ENCODE measurements around the gene GRK1.

The GRK1 gene

GRCh38 chr13:113642563-113642962, 24.5 kb upstream of the GRK1 start:
- Histone ChIP-seq H3K4me1 (ENCODE audit: control insufficient read depth, insufficient read depth, low read length, poor library complexity, severe bottlenecking) (no peaks in the 10 kb centered on the region), H3K9me3 (ENCODE audit: control insufficient read depth, low read length) (no peaks in the 10 kb centered on the region), H3K36me3 (ENCODE audit: control insufficient read depth, insufficient read depth, low read length) (peaks cover 51% of the 10 kb centered on the region), H3K27ac (ENCODE audit: low read depth, low read length, severe bottlenecking) (no peak overlapping the region), H3K4me3 (ENCODE audit: extremely low read depth, insufficient read depth, low read length, poor library complexity, severe bottlenecking) (no peak overlapping the region)
- WGBS, 2 experiments (ENCODE audit: insufficient coverage in 2 of 2), result no CpG with 5 or more reads among the region's 2 CpGs

- H3K9me3 ChIP-seq (ENCODE audit: control insufficient read depth, low read length), result no peaks in the 10 kb centered on the region
- no peak overlapping the region for H3K27ac ChIP-seq (ENCODE audit: low read depth, low read length, severe bottlenecking)
- H3K4me1 ChIP-seq (ENCODE audit: control insufficient read depth, insufficient read depth, low read length, poor library complexity, severe bottlenecking), result no peaks in the 10 kb centered on the region
- H3K4me3 ChIP-seq (ENCODE audit: extremely low read depth, insufficient read depth, low read length, poor library complexity, severe bottlenecking), result no peak overlapping the region
- H3K36me3 ChIP-seq (ENCODE audit: control insufficient read depth, insufficient read depth, low read length), result peaks cover 41% of the 10 kb centered on the region
- WGBS, 2 experiments (ENCODE audit: insufficient coverage in 2 of 2), result 100% methylated on average over 3 of the region's 5 CpGs
These were observed 23.4 kb upstream of the GRK1 start for GRCh38 chr13:113643593-113643992.

- WGBS, 2 experiments (ENCODE audit: insufficient coverage in 2 of 2), result no CpG with 5 or more reads among the region's 1 CpG
- Histone ChIP-seq H3K4me3 (ENCODE audit: extremely low read depth, insufficient read depth, low read length, poor library complexity, severe bottlenecking) (no peak overlapping the region), H3K4me1 (ENCODE audit: control insufficient read depth, insufficient read depth, low read length, poor library complexity, severe bottlenecking) (no peaks in the 10 kb centered on the region), H3K9me3 (ENCODE audit: control insufficient read depth, low read length) (no peaks in the 10 kb centered on the region), H3K36me3 (ENCODE audit: control insufficient read depth, insufficient read depth, low read length) (peaks cover 32% of the 10 kb centered on the region), H3K27ac (ENCODE audit: low read depth, low read length, severe bottlenecking) (no peak overlapping the region)
These were observed 22.2 kb upstream of the GRK1 start for GRCh38 chr13:113644800-113645199.

GRCh38 chr13:113645329-113645728, 21.7 kb upstream of the GRK1 start:
- no peaks in the 10 kb centered on the region for H3K9me3 ChIP-seq (ENCODE audit: control insufficient read depth, low read length)
- H3K4me1 ChIP-seq (ENCODE audit: control insufficient read depth, insufficient read depth, low read length, poor library complexity, severe bottlenecking), result no peaks in the 10 kb centered on the region
- no peak overlapping the region for H3K4me3 ChIP-seq (ENCODE audit: extremely low read depth, insufficient read depth, low read length, poor library complexity, severe bottlenecking)
- 91 to 99% methylated on average over 6 to 7 of the region's 9 CpGs for WGBS, 2 experiments (ENCODE audit: insufficient coverage in 2 of 2)
- H3K36me3 ChIP-seq (ENCODE audit: control insufficient read depth, insufficient read depth, low read length), result peaks cover 27% of the 10 kb centered on the region
- no peak overlapping the region for H3K27ac ChIP-seq (ENCODE audit: low read depth, low read length, severe bottlenecking)

DNA sequence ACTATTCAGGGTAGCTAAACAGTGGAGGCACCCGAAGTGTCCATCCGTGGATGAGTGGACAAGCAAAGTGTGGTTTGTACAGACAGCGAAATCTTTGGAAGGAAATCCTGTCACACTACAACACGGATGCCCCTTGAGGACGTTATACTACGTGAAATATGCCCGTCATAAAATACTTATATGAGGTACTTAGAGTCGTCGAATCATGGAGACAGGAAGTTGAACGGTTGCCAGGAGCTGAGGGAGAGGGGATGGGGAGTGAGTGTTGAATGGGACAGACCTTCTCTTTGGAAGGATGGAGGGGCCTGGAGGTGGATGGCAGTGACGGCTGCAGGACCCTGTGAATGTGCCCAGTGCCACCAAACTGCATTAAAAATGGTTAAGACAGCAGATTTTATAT, 20.6 kb upstream of the GRK1 start:
- Histone ChIP-seq H3K9me3 (ENCODE audit: control insufficient read depth, low read length) (no peaks in the 10 kb centered on the region), H3K4me3 (ENCODE audit: extremely low read depth, insufficient read depth, low read length, poor library complexity, severe bottlenecking) (no peak overlapping the region), H3K36me3 (ENCODE audit: control insufficient read depth, insufficient read depth, low read length) (peaks cover 19% of the 10 kb centered on the region), H3K4me1 (ENCODE audit: control insufficient read depth, insufficient read depth, low read length, poor library complexity, severe bottlenecking) (no peaks in the 10 kb centered on the region), H3K27ac (ENCODE audit: low read depth, low read length, severe bottlenecking) (no peak overlapping the region)
- WGBS, 2 experiments (ENCODE audit: insufficient coverage in 2 of 2), result 89 to 91% methylated on average over 10 of the region's 11 CpGs

- H3K36me3 ChIP-seq (ENCODE audit: control insufficient read depth, insufficient read depth, low read length), result peaks cover 14% of the 10 kb centered on the region
- H3K9me3 ChIP-seq (ENCODE audit: control insufficient read depth, low read length), result no peaks in the 10 kb centered on the region
- H3K27ac ChIP-seq (ENCODE audit: low read depth, low read length, severe bottlenecking), result no peak overlapping the region
- WGBS, 2 experiments (ENCODE audit: insufficient coverage in 2 of 2), result 95 to 99% methylated on average over 7 to 9 of the region's 10 CpGs
- no peaks in the 10 kb centered on the region for H3K4me1 ChIP-seq (ENCODE audit: control insufficient read depth, insufficient read depth, low read length, poor library complexity, severe bottlenecking)
- no peak overlapping the region for H3K4me3 ChIP-seq (ENCODE audit: extremely low read depth, insufficient read depth, low read length, poor library complexity, severe bottlenecking)
These were observed 20.1 kb upstream of the GRK1 start for GRCh38 chr13:113646921-113647340.

DNA sequence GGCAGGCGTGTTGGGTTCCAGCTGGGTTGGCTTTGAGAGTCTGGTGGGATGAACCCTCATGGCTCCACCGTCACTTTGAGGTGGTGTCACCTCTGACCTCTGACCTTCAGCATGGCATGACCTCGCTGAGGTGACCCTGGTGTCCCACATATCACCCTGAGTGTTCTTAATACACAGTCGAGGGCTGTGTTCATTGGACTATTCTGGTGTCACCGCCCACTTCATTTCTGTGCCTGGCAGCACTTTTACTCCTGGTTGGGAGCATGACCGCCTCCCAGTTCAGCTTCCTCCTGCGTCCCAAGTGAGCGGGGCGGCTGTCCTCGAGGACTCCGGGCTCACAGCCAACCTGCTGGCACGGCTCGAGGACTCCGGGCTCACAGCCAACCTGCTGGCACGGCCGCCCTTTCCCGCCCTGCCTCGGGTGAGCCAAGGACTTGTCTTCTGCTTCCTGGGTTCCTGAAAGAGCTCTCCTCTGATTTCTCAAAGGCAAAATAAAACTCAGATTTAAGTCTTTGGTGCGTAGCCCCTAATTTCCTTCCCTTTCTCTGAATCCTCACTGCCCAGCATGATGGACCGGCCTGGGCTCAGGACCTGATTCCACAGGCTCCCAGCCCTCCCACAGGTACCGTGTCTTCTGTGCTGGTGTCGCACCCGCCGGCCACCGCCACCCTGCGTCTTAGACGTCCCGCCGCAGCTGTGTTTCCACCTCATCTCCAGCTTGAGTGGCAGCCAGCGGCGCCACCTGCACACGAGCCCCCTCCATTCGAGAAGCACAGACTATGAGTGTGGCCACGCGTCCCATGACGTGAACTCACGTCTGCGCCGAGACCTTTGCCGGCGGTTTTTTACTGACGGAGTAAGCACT, 19.4 kb upstream of the GRK1 start:
- H3K4me1 ChIP-seq (ENCODE audit: control insufficient read depth, insufficient read depth, low read length, poor library complexity, severe bottlenecking), result no peaks in the 10 kb centered on the region
- H3K4me3 ChIP-seq (ENCODE audit: extremely low read depth, insufficient read depth, low read length, poor library complexity, severe bottlenecking), result no peak overlapping the region
- peaks cover 7% of the 10 kb centered on the region for H3K36me3 ChIP-seq (ENCODE audit: control insufficient read depth, insufficient read depth, low read length)
- H3K9me3 ChIP-seq (ENCODE audit: control insufficient read depth, low read length), result no peaks in the 10 kb centered on the region
- WGBS, 2 experiments (ENCODE audit: insufficient coverage in 2 of 2), result 94 to 96% methylated on average over 39 to 42 of the region's 42 CpGs
- H3K27ac ChIP-seq (ENCODE audit: low read depth, low read length, severe bottlenecking), result no peak overlapping the region

- Histone ChIP-seq H3K4me3 (ENCODE audit: extremely low read depth, insufficient read depth, low read length, poor library complexity, severe bottlenecking) (no peak overlapping the region), H3K9me3 (ENCODE audit: control insufficient read depth, low read length) (no peaks in the 10 kb centered on the region), H3K4me1 (ENCODE audit: control insufficient read depth, insufficient read depth, low read length, poor library complexity, severe bottlenecking) (no peaks in the 10 kb centered on the region), H3K36me3 (ENCODE audit: control insufficient read depth, insufficient read depth, low read length) (peaks cover 3% of the 10 kb centered on the region), H3K27ac (ENCODE audit: low read depth, low read length, severe bottlenecking) (no peak overlapping the region)
- 86 to 93% methylated on average over 10 to 11 of the region's 13 CpGs for WGBS, 2 experiments (ENCODE audit: insufficient coverage in 2 of 2)
These were observed 18.8 kb upstream of the GRK1 start for GRCh38 chr13:113648216-113648610.

DNA sequence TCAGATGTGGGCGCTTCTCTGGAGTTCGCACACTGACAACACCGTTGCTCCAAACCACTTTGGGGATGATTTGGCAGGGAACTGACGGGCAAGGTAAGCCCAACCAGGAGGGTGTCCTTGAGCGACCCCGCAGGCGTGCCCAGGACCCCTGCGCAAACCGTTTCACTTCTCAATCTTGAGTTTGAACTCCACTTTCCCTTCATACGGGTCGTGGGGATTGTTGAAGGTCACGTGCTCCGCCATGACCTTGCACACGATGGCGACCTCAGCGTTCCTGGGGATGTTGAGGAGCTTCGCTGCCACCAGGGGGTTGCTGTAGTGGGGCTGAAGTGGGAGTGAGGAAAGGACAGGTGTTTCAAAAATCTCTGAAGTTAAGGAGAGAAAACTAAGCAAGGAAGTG, 17.8 kb upstream of the GRK1 start:
- Histone ChIP-seq H3K36me3 (ENCODE audit: control insufficient read depth, insufficient read depth, low read length) (peaks cover 3% of the 10 kb centered on the region), H3K27ac (ENCODE audit: low read depth, low read length, severe bottlenecking) (no peak overlapping the region), H3K4me3 (ENCODE audit: extremely low read depth, insufficient read depth, low read length, poor library complexity, severe bottlenecking) (no peak overlapping the region), H3K9me3 (ENCODE audit: control insufficient read depth, low read length) (no peaks in the 10 kb centered on the region), H3K4me1 (ENCODE audit: control insufficient read depth, insufficient read depth, low read length, poor library complexity, severe bottlenecking) (no peaks in the 10 kb centered on the region)
- WGBS, 2 experiments (ENCODE audit: insufficient coverage in 2 of 2), result 92 to 95% methylated on average over 15 to 17 of the region's 17 CpGs

DNA sequence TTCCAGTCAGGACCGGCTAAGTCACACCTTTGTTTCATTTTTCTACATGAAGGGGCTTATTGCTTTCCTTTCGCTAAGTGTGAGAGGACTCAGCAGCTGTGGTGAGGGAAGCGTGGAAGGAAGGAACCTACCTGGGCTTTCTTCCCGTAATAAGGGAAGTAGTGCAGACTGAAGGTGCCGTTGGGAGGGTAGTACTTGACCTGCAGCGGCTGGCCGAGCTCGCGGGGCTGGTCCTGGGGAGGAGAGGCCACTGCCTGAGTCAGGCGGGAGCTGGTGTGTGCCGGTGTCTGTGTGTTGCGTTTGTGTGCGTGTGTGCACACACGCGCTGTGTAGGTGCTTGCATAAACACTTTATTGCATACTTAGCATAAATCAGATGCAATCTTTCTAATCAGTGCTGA, 16.7 kb upstream of the GRK1 start:
- no peak overlapping the region for H3K27ac ChIP-seq (ENCODE audit: low read depth, low read length, severe bottlenecking)
- 93 to 100% methylated on average over 2 to 9 of the region's 15 CpGs for WGBS, 2 experiments (ENCODE audit: insufficient coverage in 2 of 2)
- peaks cover 3% of the 10 kb centered on the region for H3K36me3 ChIP-seq (ENCODE audit: control insufficient read depth, insufficient read depth, low read length)
- no peak overlapping the region for H3K4me3 ChIP-seq (ENCODE audit: extremely low read depth, insufficient read depth, low read length, poor library complexity, severe bottlenecking)
- no peaks in the 10 kb centered on the region for H3K9me3 ChIP-seq (ENCODE audit: control insufficient read depth, low read length)
- no peaks in the 10 kb centered on the region for H3K4me1 ChIP-seq (ENCODE audit: control insufficient read depth, insufficient read depth, low read length, poor library complexity, severe bottlenecking)

- Histone ChIP-seq H3K27ac (ENCODE audit: low read depth, low read length, severe bottlenecking) (no peak overlapping the region), H3K9me3 (ENCODE audit: control insufficient read depth, low read length) (no peaks in the 10 kb centered on the region), H3K4me1 (ENCODE audit: control insufficient read depth, insufficient read depth, low read length, poor library complexity, severe bottlenecking) (no peaks in the 10 kb centered on the region), H3K4me3 (ENCODE audit: extremely low read depth, insufficient read depth, low read length, poor library complexity, severe bottlenecking) (no peak overlapping the region), H3K36me3 (ENCODE audit: control insufficient read depth, insufficient read depth, low read length) (peaks cover 3% of the 10 kb centered on the region)
- 94 to 98% methylated on average over 13 of the region's 16 CpGs for whole genome bisulfite sequencing, 2 experiments (ENCODE audit: insufficient coverage in 2 of 2)
These were observed 16.3 kb upstream of the GRK1 start for GRCh38 chr13:113650731-113651148.
